Measurements from ENCODE around the gene PYGO1. TPM values are rescaled to one million over a fixed set of nuclear protein-coding genes. Genes with fewer than 3 reads are reported as not detected.

PYGO1 gene
- total RNA-seq, 4 donors from 2014 or later = 7.1 to 38.0 (median 34.3) TPM

DNA sequence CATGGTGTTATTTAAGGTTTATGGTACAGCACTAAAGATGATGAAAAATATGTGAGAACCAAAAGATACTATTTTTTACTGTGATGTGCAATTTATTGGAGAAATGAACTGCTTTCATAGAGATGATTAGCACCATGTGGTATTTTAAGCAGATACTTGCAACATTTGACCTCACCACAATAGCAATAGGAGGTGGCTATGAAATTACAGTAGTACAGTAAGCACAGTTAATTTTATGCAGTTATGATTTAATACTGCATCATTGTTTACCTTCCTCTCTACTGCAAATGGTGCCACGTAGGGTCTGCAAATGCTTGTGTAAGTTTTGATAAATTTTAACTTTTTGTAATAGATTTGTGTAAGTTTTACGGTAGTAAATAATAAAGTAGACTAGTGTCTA is 14.0 kb downstream of the PYGO1 start:
- no peak overlapping the region for H3K4me3 ChIP-seq
- H3K4me1 ChIP-seq = no peaks in the 10 kb centered on the region
- intact Hi-C loops (cut with DNase I; ENCODE audit: low total_unique reads) = no loop called here
- DNase-seq = no peak
- TF ChIP-seq CTCF (IDR thresholded peaks at IDR 0.05) = no peak
- no peak for TF ChIP-seq POLR2A (IDR thresholded peaks at IDR 0.05)
- H3K9me3 ChIP-seq = no peaks in the 10 kb centered on the region
- H3K36me3 ChIP-seq = no peaks in the 10 kb centered on the region
- H3K27me3 ChIP-seq = no peaks in the 10 kb centered on the region
- H3K27ac ChIP-seq = no peak overlapping the region

DNA sequence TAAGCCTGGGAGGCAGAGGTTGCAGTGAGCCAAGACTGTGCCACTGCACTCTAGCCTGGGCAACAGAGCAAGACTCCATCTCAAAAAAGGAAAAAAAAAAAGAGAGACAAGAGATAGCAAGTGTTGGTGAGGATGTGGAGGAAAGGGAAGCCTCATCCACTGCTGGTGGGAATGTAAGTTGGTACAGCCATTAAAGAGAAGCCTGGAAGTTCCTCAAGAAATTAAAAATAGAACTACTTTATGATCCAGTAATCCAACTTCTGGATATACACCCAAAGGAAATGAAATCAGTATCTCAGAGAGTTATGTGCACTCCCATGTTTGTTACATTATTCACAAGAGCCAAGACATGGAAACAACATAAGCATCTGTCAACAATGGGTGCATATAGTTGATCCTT is 14.9 kb downstream of the PYGO1 start:
- intact Hi-C loops (cut with DNase I; ENCODE audit: low total_unique reads) = no loop called here
- Histone ChIP-seq H3K4me1 (no peaks in the 10 kb centered on the region), H3K36me3 (no peaks in the 10 kb centered on the region), H3K4me3 (no peak overlapping the region), H3K27me3 (no peaks in the 10 kb centered on the region), H3K9me3 (no peaks in the 10 kb centered on the region), H3K27ac (no peak overlapping the region)
- no peak for DNase-seq
- TF ChIP-seq CTCF (IDR thresholded peaks at IDR 0.05) (no peak), POLR2A (IDR thresholded peaks at IDR 0.05) (no peak)

DNA sequence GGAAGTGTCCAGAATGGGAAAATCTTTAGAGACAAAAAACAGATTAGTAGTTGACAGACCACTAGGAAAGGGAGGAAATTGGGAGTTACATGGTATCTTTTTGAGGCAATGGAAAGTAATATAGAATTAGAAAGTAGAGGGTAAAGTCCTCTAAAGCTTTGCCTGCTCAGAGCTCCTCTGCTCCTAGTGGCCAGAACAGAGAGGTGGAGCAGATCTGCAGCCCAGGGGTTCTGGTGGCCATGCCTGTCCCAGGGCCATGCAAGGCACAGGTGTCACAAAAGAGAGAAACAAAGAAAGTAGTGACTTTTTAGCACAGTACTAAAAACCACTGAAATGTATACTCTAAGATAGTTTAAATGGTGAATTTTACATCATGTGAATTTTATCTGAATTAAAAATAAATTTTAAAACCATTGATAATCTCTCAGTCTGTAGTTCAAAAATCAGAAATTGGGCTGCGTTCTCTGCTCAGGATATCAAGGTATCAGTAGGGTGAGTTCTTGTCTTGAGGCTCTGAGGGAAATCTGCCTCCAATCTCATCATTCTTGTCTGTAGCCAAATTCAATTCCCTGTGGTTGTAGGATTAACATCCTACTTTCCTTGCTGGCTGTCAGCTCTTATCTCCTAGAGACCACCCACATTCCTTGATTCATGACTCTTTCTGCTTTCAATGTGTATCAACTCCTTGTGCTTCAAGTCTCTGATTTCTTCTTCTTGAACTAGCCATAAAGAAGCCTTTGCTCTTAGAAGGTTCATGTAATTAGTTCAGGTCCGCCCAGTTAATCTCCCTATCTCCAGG is 23.6 kb downstream of the PYGO1 start:
- H3K36me3 ChIP-seq = no peaks in the 10 kb centered on the region
- H3K4me1 ChIP-seq = no peaks in the 10 kb centered on the region
- intact Hi-C loops (cut with DNase I; ENCODE audit: low total_unique reads) = no loop called here
- DNase-seq = no peak
- H3K4me3 ChIP-seq = no peak overlapping the region
- H3K27me3 ChIP-seq = no peaks in the 10 kb centered on the region
- H3K9me3 ChIP-seq = peaks cover 0 to 3% of the 10 kb centered on the region in 2 donors
- TF ChIP-seq POLR2A (IDR thresholded peaks at IDR 0.05) (no peak), CTCF (IDR thresholded peaks at IDR 0.05) (no peak)
- no peak overlapping the region for H3K27ac ChIP-seq

GRCh38 chr15:55562601-55563000 is 25.5 kb downstream of the PYGO1 start:
- Histone ChIP-seq H3K27me3 (no peaks in the 10 kb centered on the region), H3K9me3 (peaks cover 0 to 3% of the 10 kb centered on the region in 2 donors), H3K36me3 (no peaks in the 10 kb centered on the region), H3K4me1 (no peaks in the 10 kb centered on the region), H3K4me3 (no peak overlapping the region), H3K27ac (no peak overlapping the region)
- intact Hi-C loops (cut with DNase I; ENCODE audit: low total_unique reads) = no loop called here
- no peak for DNase-seq
- no peak for TF ChIP-seq POLR2A (IDR thresholded peaks at IDR 0.05)
- no peak for TF ChIP-seq CTCF (IDR thresholded peaks at IDR 0.05)

DNA sequence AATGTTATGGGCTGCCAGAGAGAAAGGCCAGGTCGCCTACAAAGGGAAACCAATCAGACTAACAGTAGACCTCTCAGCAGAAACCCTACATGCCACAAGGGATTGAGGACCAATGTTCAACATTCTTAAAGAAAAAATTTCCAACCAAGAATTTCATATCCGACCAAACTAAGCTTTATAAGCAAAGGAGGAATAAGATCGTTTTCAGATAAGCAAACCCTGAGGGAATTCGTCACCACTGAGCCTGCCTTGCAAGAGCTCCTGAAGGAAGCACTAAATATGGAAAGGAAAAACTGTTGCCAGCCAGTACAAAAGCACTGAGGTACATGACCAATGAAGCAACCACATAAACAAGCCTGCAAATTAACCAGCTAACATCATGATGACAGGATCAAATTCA is 33.1 kb downstream of the PYGO1 start:
- TF ChIP-seq POLR2A (IDR thresholded peaks at IDR 0.05) (no peak), CTCF (IDR thresholded peaks at IDR 0.05) (no peak)
- H3K27me3 ChIP-seq = no peaks in the 10 kb centered on the region
- no peak overlapping the region for H3K27ac ChIP-seq
- no peaks in the 10 kb centered on the region for H3K4me1 ChIP-seq
- DNase-seq = no peak
- intact Hi-C loops (cut with DNase I; ENCODE audit: low total_unique reads) = no loop called here
- no peaks in the 10 kb centered on the region for H3K36me3 ChIP-seq
- H3K4me3 ChIP-seq = no peak overlapping the region
- H3K9me3 ChIP-seq = peaks cover 0 to 27% of the 10 kb centered on the region in 2 donors
